GM23338 (cell line): ENCODE measurements around the gene HMGN5. TPM values are rescaled to one million over a fixed set of nuclear protein-coding genes. Genes with fewer than 3 reads are reported as not detected.

Experiments
- ATAC-seq: fragments of 200-7000 bp; cut with Tn5 transposase; 3 replicates; pipeline ENCODE4 v1.9.1; 2020
- DNase-seq: peaks from one replicate; pipeline ENCODE4 v3.0.0-alpha.2; 2015; ENCODE audit warnings: low spot score
- H2AFZ ChIP-seq: fragments of 200-600 bp; sonication (generic); 2 replicates; pipeline ENCODE4 v1.8.0; 2016; ENCODE audit warnings: antibody characterized with exemption, mild to moderate bottlenecking, moderate library complexity
- H3F3A ChIP-seq: fragments of 200-600 bp; sonication (generic); replicated peaks from 2 replicates; pipeline ENCODE4 v1.8.0; 2017; ENCODE audit warnings: antibody characterized with exemption, mixed run types, low read depth
- H3K27ac ChIP-seq: fragments of 200-600 bp; sonication (generic); 2 replicates; pipeline ENCODE4 v1.6.1; 2016; ENCODE audit warnings: low read depth
- H3K27me3 ChIP-seq: fragments of 200-600 bp; sonication (generic); 2 replicates; pipeline ENCODE4 v1.8.0; 2016; ENCODE audit warnings: mild to moderate bottlenecking, mixed run types, moderate library complexity; ENCODE audit not compliant: insufficient read depth
- H3K36me3 ChIP-seq: fragments of 200-600 bp; sonication (generic); 2 replicates; pipeline ENCODE4 v1.8.0; 2016; ENCODE audit warnings: mild to moderate bottlenecking; ENCODE audit not compliant: insufficient read depth
- H3K4me1 ChIP-seq: fragments of 200-600 bp; sonication (generic); 2 replicates; pipeline ENCODE4 v1.8.0; 2016; ENCODE audit warnings: mild to moderate bottlenecking, moderate library complexity; ENCODE audit not compliant: insufficient read depth
- H3K4me2 ChIP-seq: fragments of 200-600 bp; sonication (generic); 2 replicates; pipeline ENCODE4 v1.7.1; 2017; ENCODE audit warnings: mixed run types
- H3K4me3 ChIP-seq: fragments of 200-600 bp; sonication (generic); 2 replicates; pipeline ENCODE4 v1.6.1; 2016; ENCODE audit warnings: mixed run types
- H3K79me2 ChIP-seq: fragments of 200-600 bp; sonication (generic); replicated peaks from 2 replicates; pipeline ENCODE4 v1.8.0; 2017; ENCODE audit warnings: mild to moderate bottlenecking; ENCODE audit not compliant: insufficient read depth
- H3K9me2 ChIP-seq: fragments of 200-600 bp; sonication (generic); 2 replicates; pipeline ENCODE4 v1.8.0; 2017; ENCODE audit not compliant: insufficient read depth
- H4K20me1 ChIP-seq: fragments of 200-600 bp; sonication (generic); replicated peaks from 2 replicates; pipeline ENCODE4 v1.8.0; 2017; ENCODE audit warnings: mild to moderate bottlenecking; ENCODE audit not compliant: insufficient read depth
- H3K27ac Mint-ChIP-seq: 2 replicates; pipeline ENCODE4 v1.8.0; 2020; ENCODE audit warnings: inconsistent platforms, mild to moderate bottlenecking, moderate library complexity, mixed read lengths
- H3K27me3 Mint-ChIP-seq: 3 replicates; pipeline ENCODE4 v1.8.0; 2022; ENCODE audit warnings: low read depth, mild to moderate bottlenecking, moderate library complexity, mixed read lengths, inconsistent platforms; ENCODE audit not compliant: insufficient read depth, poor library complexity
- H3K36me3 Mint-ChIP-seq: 3 replicates; pipeline ENCODE4 v1.8.0; 2021; ENCODE audit warnings: low read depth, mild to moderate bottlenecking, inconsistent platforms, moderate library complexity, mixed read lengths
- H3K4me1 Mint-ChIP-seq: 3 replicates; pipeline ENCODE4 v1.8.0; 2020; ENCODE audit warnings: mild to moderate bottlenecking, inconsistent platforms, mixed read lengths
- H3K4me3 Mint-ChIP-seq: 3 replicates; pipeline ENCODE4 v1.8.0; 2021; ENCODE audit warnings: moderate library complexity, mild to moderate bottlenecking, inconsistent platforms, mixed read lengths
- H3K9me3 Mint-ChIP-seq: 3 replicates; pipeline ENCODE4 v1.8.0; 2020; ENCODE audit warnings: moderate library complexity, mild to moderate bottlenecking, inconsistent platforms, mixed read lengths
- EZH2 ChIP-seq: fragments of 200-600 bp; sonication (generic); IDR thresholded peaks from one replicate; pipeline ENCODE4 v1.8.0; 2017; ENCODE audit warnings: antibody characterized with exemption, mild to moderate bottlenecking, low read depth; ENCODE audit not compliant: unreplicated experiment
- NANOG ChIP-seq: IDR thresholded peaks from 2 replicates; pipeline ENCODE4 v1.6.1; 2016; ENCODE audit warnings: antibody characterized with exemption, borderline replicate concordance
- REST ChIP-seq: IDR thresholded peaks from one replicate; pipeline ENCODE4 v1.6.1; 2018; ENCODE audit warnings: antibody characterized with exemption; ENCODE audit not compliant: unreplicated experiment
- ZNF114 ChIP-seq: fragments of 250-450 bp; sonication (Bioruptor Pico); IDR thresholded peaks from 2 replicates; pipeline ENCODE4 v1.5.0; 2020; ENCODE audit warnings: mild to moderate bottlenecking, moderate library complexity
- ZNF331 ChIP-seq: fragments of 250-450 bp; sonication (Bioruptor Pico); IDR thresholded peaks from 2 replicates; pipeline ENCODE4 v1.5.0; 2020; ENCODE audit warnings: low read depth, mild to moderate bottlenecking, moderate library complexity
- ZNF462 ChIP-seq: fragments of 250-450 bp; sonication (Bioruptor Pico); IDR thresholded peaks from 2 replicates; pipeline ENCODE4 v1.5.0; 2020; ENCODE audit warnings: mild to moderate bottlenecking, moderate library complexity
- polyA plus RNA-seq: library from polyadenylated mRNA; unstranded; fragments of >200 nt; fragmentation: Nextera tagmentation; extraction: Ambion mirVana; gene quantifications from 2 replicates; pipeline ENCODE4 v1.2.1, GENCODE V29; 2016
- total RNA-seq: library from RNA; depleted of rRNA; stranded (reverse); fragments of >200 nt; shearing (Covaris generic); gene quantifications from 2 replicates; pipeline ENCODE4 v1.2.3, GENCODE V29; 2014

The HMGN5 gene
- total and polyA plus RNA-seq, 2 experiments from 2014 or later = 5.2 to 155 TPM

GRCh38 chrX:81229229-81229628 is 27.5 kb upstream of the HMGN5 start:
- no peaks in the 10 kb centered on the region for H3K36me3 ChIP-seq
- H3K27me3 Mint-ChIP-seq = no peaks in the 10 kb centered on the region
- H3K4me2 ChIP-seq = no peak overlapping the region
- ATAC-seq = no peak
- TF ChIP-seq NANOG (no peak), ZNF462 (CRISPR knock-in tag) (no peak), ZNF114 (no peak), ZNF331 (CRISPR knock-in tag) (no peak), EZH2 (no peak), REST (no peak)
- no peak overlapping the region for H3K27ac ChIP-seq
- H3K27me3 ChIP-seq = no peaks in the 10 kb centered on the region
- H2AFZ ChIP-seq = no peak overlapping the region
- H3K4me3 Mint-ChIP-seq = no peak overlapping the region
- no peak overlapping the region for H3K4me3 ChIP-seq
- H3F3A ChIP-seq = no peaks in the 10 kb centered on the region
- H3K4me1 ChIP-seq = peaks cover 16% of the 10 kb centered on the region; the same call in 1 of the 2 replicates
- H3K4me1 Mint-ChIP-seq = peaks cover 18% of the 10 kb centered on the region; the same call in 2 of the 3 replicates
- H3K9me3 Mint-ChIP-seq = peaks cover 3% of the 10 kb centered on the region; the same call in 1 of the 3 replicates
- peaks cover 20% of the 10 kb centered on the region; the same call in 1 of the 2 replicates for H3K79me2 ChIP-seq
- H3K36me3 Mint-ChIP-seq = peaks cover 3% of the 10 kb centered on the region; the same call in 2 of the 3 replicates
- no peaks in the 10 kb centered on the region for H3K9me2 ChIP-seq
- no peaks in the 10 kb centered on the region for H4K20me1 ChIP-seq
- no peak for DNase-seq
- no peak overlapping the region for H3K27ac Mint-ChIP-seq
